ENCODE data around the gene CTLA4. TPM values are rescaled to one million over a fixed set of nuclear protein-coding genes. Genes with fewer than 3 reads are reported as not detected.

Gene CTLA4
- total and polyA plus RNA-seq, 8 donors: 1.1 to 2.0 TPM; not detected in 6

- DNase-seq: no peak
- intact Hi-C loops (cut with DNase I; ENCODE audit: low total_unique reads): no loop called here
- no peak overlapping the region for H3K27ac ChIP-seq
- WGBS, 5 donors: 88 to 100% (median 97%) methylated on average over 1 of the region's 1 CpG
- H3K9me3 ChIP-seq: no peaks in the 10 kb centered on the region
- TF ChIP-seq POLR2A (IDR thresholded peaks at IDR 0.05) (no peak), CTCF (IDR thresholded peaks at IDR 0.05) (no peak), POLR2AphosphoS5 (IDR thresholded peaks at IDR 0.05) (no peak), EP300 (IDR thresholded peaks at IDR 0.05) (no peak)
- no peaks in the 10 kb centered on the region for H3K36me3 ChIP-seq
- H3K4me1 ChIP-seq: no peaks in the 10 kb centered on the region
- no peaks in the 10 kb centered on the region for H3K27me3 ChIP-seq
- no peak overlapping the region for H3K4me3 ChIP-seq
These were observed 40.9 kb upstream of the CTLA4 start for GRCh38 chr2:203826704-203827103.

- no peak for DNase-seq
- WGBS, 5 donors: 81 to 88% (median 85%) methylated on average over 9 of the region's 9 CpGs
These were observed 37.1 kb upstream of the CTLA4 start for GRCh38 chr2:203830304-203831055.

GRCh38 chr2:203835420-203835819, 32.2 kb upstream of the CTLA4 start:
- WGBS, 5 donors: 85 to 90% (median 89%) methylated on average over 6 of the region's 6 CpGs
- Histone ChIP-seq H3K4me3 (no peak overlapping the region), H3K27ac (no peak overlapping the region), H3K27me3 (no peaks in the 10 kb centered on the region), H3K36me3 (no peaks in the 10 kb centered on the region), H3K9me3 (no peaks in the 10 kb centered on the region), H3K4me1 (no peaks in the 10 kb centered on the region)
- intact Hi-C loops (cut with DNase I; ENCODE audit: low total_unique reads): no loop called here
- DNase-seq: no peak
- TF ChIP-seq CTCF (IDR thresholded peaks at IDR 0.05) (no peak), EP300 (IDR thresholded peaks at IDR 0.05) (no peak), POLR2AphosphoS5 (IDR thresholded peaks at IDR 0.05) (no peak), POLR2A (IDR thresholded peaks at IDR 0.05) (no peak)

More at GRCh38 chr2:203830304-203831055, 37.1 kb upstream of the CTLA4 start:
- Histone ChIP-seq H3K27ac (no peak overlapping the region), H3K27me3 (no peaks in the 10 kb centered on the region), H3K4me1 (no peaks in the 10 kb centered on the region), H3K36me3 (no peaks in the 10 kb centered on the region), H3K4me3 (no peak overlapping the region), H3K9me3 (no peaks in the 10 kb centered on the region)
- intact Hi-C loops (cut with DNase I; ENCODE audit: low total_unique reads): no loop called here
- TF ChIP-seq CTCF (IDR thresholded peaks at IDR 0.05) (no peak), EP300 (IDR thresholded peaks at IDR 0.05) (no peak), POLR2AphosphoS5 (IDR thresholded peaks at IDR 0.05) (no peak), POLR2A (IDR thresholded peaks at IDR 0.05) (no peak)

GRCh38 chr2:203835892-203836800, 31.4 kb upstream of the CTLA4 start:
- 87 to 89% (median 88%) methylated on average over 19 of the region's 19 CpGs for WGBS, 5 donors
- Histone ChIP-seq H3K27me3 (no peaks in the 10 kb centered on the region), H3K4me3 (no peak overlapping the region), H3K9me3 (no peaks in the 10 kb centered on the region), H3K36me3 (no peaks in the 10 kb centered on the region), H3K27ac (no peak overlapping the region), H3K4me1 (no peaks in the 10 kb centered on the region)
- DNase-seq: no peak
- TF ChIP-seq EP300 (IDR thresholded peaks at IDR 0.05) (no peak), CTCF (IDR thresholded peaks at IDR 0.05) (no peak), POLR2AphosphoS5 (IDR thresholded peaks at IDR 0.05) (no peak), POLR2A (IDR thresholded peaks at IDR 0.05) (no peak)
- intact Hi-C loops (cut with DNase I; ENCODE audit: low total_unique reads): no loop called here
